GM12878 (cell line): ENCODE measurements around the gene RCOR1. TPM values are rescaled to one million over a fixed set of nuclear protein-coding genes. Genes with fewer than 3 reads are reported as not detected.

Source experiments
- ATAC-seq: fragments of 200-7000 bp; cut with Tn5 transposase; 3 replicates; pipeline ENCODE4 v1.9.1; 2020; ENCODE audit warnings: mild to moderate bottlenecking, moderate library complexity
- BruUV-seq: library from RNA; stranded (reverse); fragments of 400-500 nt; replicated peaks from 2 replicates; lab custom pipeline; 2021; lab: Mats Ljungman, UMichigan
- CTCF ChIA-PET: fragments of 300-600 bp; sonication (Branson Sonifier 250); formaldehyde crosslinking; extraction: SDS; loops from one replicate; lab custom pipeline; 2021; ENCODE audit warnings: inconsistent platforms; lab: Yijun Ruan, JAX
- POLR2A ChIA-PET: fragments of 350-600 bp; formaldehyde crosslinking; extraction: SDS; loops from one replicate; lab custom pipeline; 2021; ENCODE audit warnings: inconsistent platforms; lab: Charles Lee
- RAD21 ChIA-PET: fragments of 300-600 bp; sonication (Branson Sonifier 250); formaldehyde crosslinking; loops from one replicate; lab custom pipeline; 2023; ENCODE audit warnings: antibody characterized with exemption; ENCODE audit not compliant: unreplicated experiment; lab: Charles Lee
- SMC1A ChIA-PET: fragments of 300-600 bp; sonication (Branson Sonifier 250); formaldehyde crosslinking; loops from one replicate; lab custom pipeline; 2023; ENCODE audit not compliant: unreplicated experiment, uncharacterized antibody; lab: Charles Lee
- DNase-seq: peaks from one replicate; pipeline ENCODE4 v3.0.0-alpha.2; 2011; ENCODE audit warnings: low read depth, low spot score
- FAIRE-seq: peaks from 3 replicates; lab custom pipeline; 2011; peaks lifted over from hg19 to GRCh38; lab: Jason Lieb, UNC
- H2AFZ ChIP-seq: 2 replicates; pipeline ENCODE4 v1.6.0; 2011; ENCODE audit warnings: low read depth, low read length, control low read depth; ENCODE audit not compliant: control insufficient read depth
- H3K27ac ChIP-seq: 2 replicates; pipeline ENCODE4 v1.5.1; 2011; ENCODE audit warnings: control low read depth; ENCODE audit not compliant: control insufficient read depth, insufficient read depth
- H3K27me3 ChIP-seq, 2 experiments: replicated peaks in 1 of 2; 2 replicates each; pipeline versions ENCODE4 v1.6.0 to v1.6.1; 2011; ENCODE audit warnings: low read length in 1 of 2; ENCODE audit not compliant: control insufficient read depth in 2 of 2, insufficient read depth in 2 of 2
- H3K36me3 ChIP-seq, 2 experiments: 2 replicates each; pipeline ENCODE4 v1.5.1; 2011; ENCODE audit warnings: low read length in 1 of 2; ENCODE audit not compliant: control insufficient read depth in 2 of 2, insufficient read depth in 2 of 2
- H3K4me1 ChIP-seq: 2 replicates; pipeline ENCODE4 v1.6.1; 2011; ENCODE audit warnings: mild to moderate bottlenecking, low read length, moderate library complexity, mixed read lengths; ENCODE audit not compliant: control insufficient read depth, insufficient read depth
- H3K4me2 ChIP-seq: 2 replicates; pipeline ENCODE4 v1.6.0; 2011; ENCODE audit warnings: control low read depth; ENCODE audit not compliant: control insufficient read depth, insufficient read depth
- H3K4me3 ChIP-seq: fragments of 200-600 bp; sonication (generic); 2 replicates; pipeline ENCODE4 v1.5.1; 2016
- H3K79me2 ChIP-seq: 2 replicates; pipeline ENCODE4 v1.6.0; 2011; ENCODE audit warnings: low read length; ENCODE audit not compliant: control insufficient read depth, insufficient read depth
- H3K9ac ChIP-seq: 2 replicates; pipeline ENCODE4 v1.8.0; 2011; ENCODE audit warnings: low read length, control low read depth, mixed read lengths; ENCODE audit not compliant: control insufficient read depth, insufficient read depth
- H3K9me3 ChIP-seq: replicated peaks from 3 replicates; pipeline ENCODE4 v1.5.1; 2011; ENCODE audit warnings: mild to moderate bottlenecking, low read length; ENCODE audit not compliant: control insufficient read depth, insufficient read depth
- H4K20me1 ChIP-seq: 2 replicates; pipeline ENCODE4 v1.6.0; 2011; ENCODE audit not compliant: control insufficient read depth, insufficient read depth
- HDAC2 ChIP-seq: fragments of 200-600 bp; sonication (generic); IDR thresholded peaks from 2 replicates; pipeline ENCODE4 v1.6.1; 2017
- ZBTB40 ChIP-seq: fragments of 450-650 bp; IDR thresholded peaks from 2 replicates; pipeline ENCODE4 v1.6.1; 2016; ENCODE audit warnings: mild to moderate bottlenecking, moderate library complexity, borderline replicate concordance
- WGBS: methylation state at CpG from one replicate; pipeline ENCODE4 v1.1.6; 2016; ENCODE audit warnings: low lambda C conversion rate; ENCODE audit not compliant: insufficient replicate concordance, insufficient coverage; ENCODE audit errors: missing lambda C conversion rate; 5-methylcytosine and 5-hydroxymethylcytosine counted together
- in situ Hi-C: fragments of 300-500 bp; cut with MboI; formaldehyde crosslinking; loops from 9 replicates; pipeline ENCODE4 v1.14.3; 2018; ENCODE audit warnings: mixed read lengths
- intact Hi-C: fragments of 100-400 bp; cut with micrococcal nuclease; formaldehyde crosslinking; loops from one replicate; pipeline ENCODE4 v1.14.2; 2022; ENCODE audit not compliant: unreplicated experiment
- polyA plus RNA-seq, 11 experiments: library from polyadenylated mRNA; depleted of rRNA in 4 of 11; unstranded in 6 of 11; stranded (reverse) in 5 of 11; fragments of >200 nt; fragmentation: Nextera tagmentation in 4 of 11; fragmentation: Illumina TruSeq in 1 of 11; extraction: Ambion mirVana in 4 of 11; extraction: Trizol in 1 of 11; gene quantifications; 1 replicate in 1 of 11; 2 replicates in 10 of 11; pipeline versions ENCODE4 v1.2.1 to v1.2.3, GENCODE V29; 2011 to 2016; ENCODE audit warnings: inconsistent platforms in 2 of 11, missing spikeins in 2 of 11, low read depth in 1 of 11
- total RNA-seq, 4 experiments: library from RNA; depleted of rRNA in 3 of 4; stranded (reverse); fragments of >200 nt in 3 of 4; fragmentation: Illumina TruSeq in 1 of 4; extraction: Trizol in 1 of 4; gene quantifications; 2 replicates each; pipeline versions ENCODE4 v1.2.1 to v1.2.3, GENCODE V29; 2013 to 2021

Gene RCOR1
- total and polyA plus RNA-seq, 10 of the 15 experiments (the other 5 are each of a cell fraction or from before 2014, with no cell fraction given), result 1.6 to 12.2 (median 4.4) TPM

GRCh38 chr14:102752239-102752847 lies 159.9 kb downstream of the RCOR1 start:
- H3K4me1 ChIP-seq, result peaks cover 36% of the 10 kb centered on the region
- H3K27ac ChIP-seq, result no peak overlapping the region
- peaks cover 3% of the 10 kb centered on the region; the same call in 2 of the 3 replicates for H3K9me3 ChIP-seq
- no TSS peak for BruUV-seq
- no peak for ATAC-seq
- intact Hi-C loops, result no loop called here
- no peak overlapping the region for H2AFZ ChIP-seq
- in situ Hi-C loops, result no loop called here
- H3K9ac ChIP-seq, result no peak overlapping the region
- H3K79me2 ChIP-seq, result no peaks in the 10 kb centered on the region
- H3K36me3 ChIP-seq, result no peaks in the 10 kb centered on the region; a peak in 1 of 4 replicates
- RAD21 ChIA-PET, result interaction anchor here (1.6 kb wide), 1 partner anchor 57 kb away, joined by 4 read pairs; no protein-coding TSS in a partner anchor
- no peak for FAIRE-seq
- H3K4me3 ChIP-seq, result no peak overlapping the region
- POLR2A ChIA-PET, result no interaction called here
- no peak for DNase-seq
- 86% methylated on average over 13 of the region's 14 CpGs for WGBS
- SMC1A ChIA-PET, result interaction anchor here (1.4 to 3.2 kb wide), 2 partner anchors 20 to 57 kb away, joined by 3 to 14 read pairs; no protein-coding TSS in a partner anchor
- CTCF ChIA-PET, result interaction anchor here (1.3 kb wide), 1 partner anchor 41 kb away, joined by 3 read pairs; no protein-coding TSS in a partner anchor
- TF ChIP-seq ZBTB40 (peak; percentile 46; the same call in 1 of the 2 replicates), HDAC2 (no peak)
- no peak overlapping the region for H3K4me2 ChIP-seq
- no peaks in the 10 kb centered on the region for H4K20me1 ChIP-seq
- no peaks in the 10 kb centered on the region for H3K27me3 ChIP-seq
